Hematopoietic multipotent progenitor cell (in vitro differentiated cells): Measurements from ENCODE around the gene EML3. TPM values are rescaled to one million over a fixed set of nuclear protein-coding genes. Genes with fewer than 3 reads are reported as not detected.

Experiments used
- DNase-seq, 3 donors: peaks; one replicate each; pipeline ENCODE4 v3.0.0-alpha.2; 2011 to 2015; ENCODE audit warnings: low read depth in 2 of 3, low spot score in 2 of 3
- small RNA-seq: library from RNA; depleted of rRNA; stranded (forward); fragments of <200 nt; gene quantifications from one replicate; pipeline ENCODE3, GENCODE V24; 2012
- total RNA-seq: library from RNA; depleted of rRNA; stranded (reverse); fragments of >200 nt; gene quantifications from one replicate; pipeline ENCODE4 v1.2.3, GENCODE V29; 2012

EML3 gene
- total RNA-seq, 1 donor = 38.0 TPM

DNA sequence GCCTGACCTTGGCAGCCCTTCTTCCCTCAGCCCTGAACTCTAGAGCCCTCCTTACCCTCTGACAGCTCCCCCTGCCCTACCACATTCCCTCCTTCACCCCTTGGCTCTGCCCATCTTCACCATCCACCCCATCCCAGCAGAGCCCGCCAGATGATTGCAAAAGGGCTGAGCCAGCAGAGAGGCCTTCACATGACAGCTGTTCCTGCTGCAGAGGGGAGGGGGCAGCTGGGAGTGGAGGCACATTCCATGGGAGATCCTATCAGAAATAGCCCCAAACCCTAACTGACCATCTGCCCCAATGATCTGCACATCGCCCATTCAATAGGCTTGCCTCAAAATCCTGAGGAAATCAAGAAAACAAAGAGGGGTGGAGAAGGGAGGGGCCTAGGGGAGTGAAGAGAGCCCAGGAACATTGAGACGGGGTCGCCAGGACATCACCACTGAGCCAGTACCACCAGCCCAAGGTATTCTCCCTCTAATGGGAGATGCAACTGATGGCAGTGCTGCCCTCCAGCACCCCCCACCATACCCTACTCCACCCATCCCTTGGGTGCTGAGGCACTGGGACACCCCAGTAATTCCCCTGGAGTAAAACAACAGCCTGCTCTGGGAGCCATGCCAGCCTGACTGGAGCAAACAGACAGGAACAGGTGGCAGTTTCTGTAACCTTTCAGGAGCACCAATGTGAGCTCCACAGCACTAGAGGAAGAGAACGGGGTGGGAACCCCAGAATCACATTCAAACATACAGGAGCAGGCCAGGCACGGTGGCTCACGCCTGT, 58.0 kb downstream of the EML3 start:
- no peak for DNase-seq

DNA sequence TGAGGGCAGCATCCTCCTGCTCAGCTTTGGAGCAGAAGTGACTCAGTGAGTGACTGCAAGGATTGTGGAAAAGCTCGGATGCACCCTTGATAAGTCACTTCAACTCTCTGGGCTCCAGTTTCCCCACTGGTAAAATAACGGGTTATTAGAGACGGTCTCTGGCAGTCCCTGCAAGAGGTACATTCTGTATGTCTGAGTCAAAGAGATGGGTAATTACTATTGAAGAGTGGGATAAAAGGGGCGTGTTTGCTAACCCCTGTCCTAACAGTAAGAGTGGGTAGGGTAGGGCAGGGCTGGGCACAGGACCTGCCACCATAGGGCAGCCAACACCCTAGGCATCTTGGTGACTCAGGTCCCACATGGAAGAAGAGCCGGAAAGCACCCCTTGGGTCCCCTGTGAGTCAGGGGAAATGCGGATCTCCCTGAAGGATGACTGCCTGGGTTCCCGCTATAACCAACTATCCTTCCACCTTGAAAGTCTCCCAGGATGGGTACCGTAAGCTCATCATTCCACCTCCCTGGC, 58.7 kb downstream of the EML3 start:
- DNase-seq = no peak

DNA sequence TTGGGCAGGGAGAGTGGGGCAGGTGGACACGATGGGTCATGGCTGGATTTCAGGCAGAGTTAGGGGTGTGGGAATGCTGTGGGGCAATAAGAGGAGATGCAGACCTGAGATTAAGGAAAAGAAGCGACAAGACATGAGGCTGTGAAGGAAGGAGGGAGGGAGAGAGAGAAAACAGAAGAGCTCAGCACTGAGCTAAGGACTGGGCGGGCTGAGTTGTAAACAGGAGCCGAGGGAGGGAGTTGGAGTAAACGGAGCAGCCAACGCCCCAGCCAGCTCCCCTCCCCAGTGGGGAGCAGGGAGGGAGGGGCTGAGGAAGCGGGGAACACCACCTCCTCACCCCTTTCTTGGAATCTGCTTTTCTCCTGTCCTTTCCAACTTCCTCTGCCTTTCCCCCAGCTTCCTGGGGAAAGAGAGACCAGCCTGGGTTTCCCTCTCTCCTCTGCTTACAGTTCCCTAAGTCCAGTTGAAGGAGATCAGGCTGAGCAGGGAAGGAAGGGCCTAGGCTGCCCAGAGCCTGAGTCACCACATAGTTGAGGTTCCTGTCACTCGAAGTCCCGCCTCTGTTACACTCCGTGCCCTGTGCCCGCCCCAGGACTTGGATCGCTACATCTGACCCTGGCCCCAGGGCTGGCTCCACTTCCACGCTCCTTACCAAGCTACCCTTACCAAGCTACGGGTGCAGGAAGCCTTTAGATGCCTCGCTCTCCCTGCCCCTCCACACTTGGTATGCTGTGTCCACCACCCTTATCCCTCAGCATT, 59.3 kb downstream of the EML3 start:
- DNase-seq = peak in 2 of 3 donors; percentile 78 to 84

DNA sequence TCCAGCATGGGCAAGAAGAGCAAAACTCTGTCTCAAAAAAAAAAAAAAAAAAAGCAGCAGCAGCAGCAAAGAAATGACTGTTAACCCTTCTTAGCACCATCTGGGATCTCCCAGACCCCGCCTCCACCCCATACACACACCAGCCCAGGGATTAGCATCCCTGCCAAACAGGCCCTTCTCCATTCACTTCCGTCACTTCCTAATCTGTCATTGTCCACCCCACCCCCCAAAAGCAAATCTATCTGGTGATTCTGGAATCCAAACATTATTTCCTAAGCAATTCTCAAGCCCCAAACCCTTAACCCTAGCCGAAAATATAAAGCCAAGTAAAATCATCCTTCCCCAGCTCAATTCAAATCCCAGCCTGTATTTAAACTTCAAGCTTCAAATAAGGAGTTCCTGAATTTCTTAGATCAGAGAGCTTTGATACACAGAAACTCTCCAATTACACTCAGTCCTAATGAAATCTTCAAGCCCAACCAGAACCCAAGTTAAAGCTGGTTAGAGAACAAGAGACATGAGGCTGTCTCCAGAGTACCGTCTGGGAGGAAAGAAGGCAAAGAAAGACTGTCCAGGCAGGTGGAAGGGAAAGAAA, 60.0 kb downstream of the EML3 start:
- DNase-seq = peak in 1 of 3 donors; percentile 19

Small RNAs within 50 kb of the gene (small RNA-seq; reads per million reads assigned to genes)
- not detected for gene AP001458.1
- not detected for gene EEF1G
- gene MIR6747 = 0.20 reads per million

Other genes with a start within 250 kb of the EML3 start
- not detected for gene SCGB1A1, start 193.7 kb downstream of the EML3 start, total RNA-seq
- gene AHNAK, start 66.0 kb downstream of the EML3 start, total RNA-seq = 250 TPM
- 3,462 TPM for gene EEF1G, start 38.9 kb downstream of the EML3 start, total RNA-seq
- 11.6 TPM for gene TUT1, start 21.3 kb downstream of the EML3 start, total RNA-seq
- gene MTA2, start 10.9 kb downstream of the EML3 start, total RNA-seq = 142 TPM
- gene ROM1, start 482 bp upstream of the EML3 start, total RNA-seq = 2.7 TPM
- gene B3GAT3, start 9.2 kb upstream of the EML3 start, total RNA-seq = 36.4 TPM
- gene GANAB, start 33.8 kb upstream of the EML3 start, total RNA-seq = 215 TPM
- 33.7 TPM for gene INTS5, start 40.5 kb upstream of the EML3 start, total RNA-seq
- 15.3 TPM for gene C11orf98, start 52.4 kb upstream of the EML3 start, total RNA-seq
- gene CSKMT, start 52.5 kb upstream of the EML3 start, total RNA-seq = 51.7 TPM
- gene UQCC3, start 58.9 kb upstream of the EML3 start, total RNA-seq = 7.3 TPM
- 6.5 TPM for gene LBHD1, start 59.5 kb upstream of the EML3 start, total RNA-seq
- gene UBXN1, start 66.3 kb upstream of the EML3 start, total RNA-seq = 141 TPM
- 0.27 TPM for gene LRRN4CL, start 76.8 kb upstream of the EML3 start, total RNA-seq
- gene BSCL2, start 94.6 kb upstream of the EML3 start, total RNA-seq = 66.5 TPM
- gene GNG3, start 94.9 kb upstream of the EML3 start, total RNA-seq = not detected
- 7.5 TPM for gene HNRNPUL2, start 114.7 kb upstream of the EML3 start, total RNA-seq
- gene TTC9C, start 115.7 kb upstream of the EML3 start, total RNA-seq = 30.4 TPM
- 17.5 TPM for gene ZBTB3, start 141.4 kb upstream of the EML3 start, total RNA-seq
- gene POLR2G, start 148.8 kb upstream of the EML3 start, total RNA-seq = 81.3 TPM
- 25.0 TPM for gene TAF6L, start 158.6 kb upstream of the EML3 start, total RNA-seq
- 49.3 TPM for gene TMEM179B, start 174.6 kb upstream of the EML3 start, total RNA-seq
- 31.2 TPM for gene TMEM223, start 179.2 kb upstream of the EML3 start, total RNA-seq
- 62.2 TPM for gene NXF1, start 192.7 kb upstream of the EML3 start, total RNA-seq
- gene STX5, start 219.3 kb upstream of the EML3 start, total RNA-seq = 56.3 TPM
- gene TEX54, start 220.1 kb upstream of the EML3 start, total RNA-seq = not detected
- 74.3 TPM for gene WDR74, start 226.8 kb upstream of the EML3 start, total RNA-seq